Measurements from ENCODE around the gene LDLRAD2. TPM values are rescaled to one million over a fixed set of nuclear protein-coding genes. Genes with fewer than 3 reads are reported as not detected.
A peak's percentile ranks its signal among the peaks of the same experiment; 100 is the strongest.

LDLRAD2 gene
- total and polyA plus RNA-seq, 10 of the 15 experiments (the other 5 are each of a cell fraction or from before 2014, with no cell fraction given), result 0.04 to 0.23 (median 0.11) TPM; not detected in 7

DNA sequence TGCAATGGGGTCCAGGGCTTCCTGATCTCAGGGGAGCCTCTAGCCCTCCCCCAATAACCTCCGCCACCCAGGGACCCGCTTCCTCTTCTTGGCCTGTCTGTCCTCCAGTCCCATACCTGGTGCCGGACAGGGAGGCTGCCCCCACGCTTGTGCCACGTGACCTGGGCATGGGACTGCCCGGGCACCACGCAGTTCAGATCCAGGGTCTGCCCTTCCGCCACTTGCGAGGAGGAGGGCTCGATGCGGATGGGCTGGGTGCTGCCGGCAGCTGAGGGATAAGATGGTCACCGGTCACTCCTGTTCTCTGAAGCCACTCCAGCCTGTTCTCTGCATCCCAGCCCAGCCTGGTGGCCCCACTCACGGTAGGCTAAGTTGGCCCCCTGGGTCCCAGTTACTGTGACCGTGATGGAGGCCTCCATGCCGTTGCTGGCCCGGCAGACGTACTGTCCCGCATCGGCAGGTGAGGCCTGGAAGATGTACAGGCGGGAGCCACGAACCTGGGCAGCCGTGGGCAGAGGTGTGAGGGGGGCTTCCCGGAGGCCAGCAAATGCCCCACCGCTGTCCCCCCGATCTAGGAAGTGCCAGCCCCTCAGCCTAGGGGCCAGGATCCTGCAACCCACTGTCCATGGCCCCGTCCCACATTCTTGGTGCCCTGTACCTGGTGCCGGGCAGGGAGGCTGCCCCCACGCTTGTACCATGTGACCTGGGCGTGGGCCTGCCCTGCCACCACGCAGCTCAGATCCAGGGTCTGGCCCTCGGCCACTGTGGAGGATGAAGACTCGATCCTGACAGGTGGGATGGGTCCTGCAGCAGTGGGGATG is 39.6 kb downstream of the LDLRAD2 start:
- no peak for FAIRE-seq
- CTCF ChIA-PET, result no interaction called here
- no peak for DNase-seq (ENCODE audit: low read depth, low spot score)
- H3K4me1 ChIP-seq (ENCODE audit: control insufficient read depth, insufficient read depth, low read length), result peaks cover 11% of the 10 kb centered on the region
- no peak overlapping the region for H3K4me3 ChIP-seq
- POLR2A ChIA-PET, result interaction anchor here (0.9 kb wide), 1 partner anchor 70 kb away, joined by 4 read pairs; no protein-coding TSS in a partner anchor
- BruUV-seq (replicated peaks), result no TSS peak
- H3K79me2 ChIP-seq (ENCODE audit: control insufficient read depth, insufficient read depth, low read length), result no peaks in the 10 kb centered on the region
- H4K20me1 ChIP-seq (ENCODE audit: control insufficient read depth, insufficient read depth), result no peaks in the 10 kb centered on the region
- H3K27me3 ChIP-seq (replicated peaks in 1 of 2; ENCODE audit: control insufficient read depth in 2 of 2, insufficient read depth in 2 of 2, low read length in 1 of 2), result no peaks in the 10 kb centered on the region
- H3K9me3 ChIP-seq (replicated peaks; ENCODE audit: control insufficient read depth, insufficient read depth, low read length), result no peaks in the 10 kb centered on the region
- RAD21 ChIA-PET (ENCODE audit: unreplicated experiment), result interaction anchor here (0.6 kb wide), 1 partner anchor 70 kb away, joined by 3 read pairs; no protein-coding TSS in a partner anchor
- no peak for ATAC-seq
- H3K27ac ChIP-seq (ENCODE audit: control insufficient read depth, insufficient read depth), result no peak overlapping the region
- intact Hi-C loops (cut with micrococcal nuclease; ENCODE audit: unreplicated experiment) (no loop called here), in situ Hi-C loops (cut with MboI) (no loop called here)
- peak overlapping the region; percentile 59; the same call in 1 of the 2 replicates for H3K4me2 ChIP-seq (ENCODE audit: control insufficient read depth, insufficient read depth)
- H2AFZ ChIP-seq (ENCODE audit: control insufficient read depth, low read depth, low read length), result peak overlapping the region; percentile 8
- TF ChIP-seq ZBED1 (IDR thresholded peaks at IDR 0.05; ENCODE audit: borderline replicate concordance), result no peak
- TF ChIP-seq, protein P1, sequence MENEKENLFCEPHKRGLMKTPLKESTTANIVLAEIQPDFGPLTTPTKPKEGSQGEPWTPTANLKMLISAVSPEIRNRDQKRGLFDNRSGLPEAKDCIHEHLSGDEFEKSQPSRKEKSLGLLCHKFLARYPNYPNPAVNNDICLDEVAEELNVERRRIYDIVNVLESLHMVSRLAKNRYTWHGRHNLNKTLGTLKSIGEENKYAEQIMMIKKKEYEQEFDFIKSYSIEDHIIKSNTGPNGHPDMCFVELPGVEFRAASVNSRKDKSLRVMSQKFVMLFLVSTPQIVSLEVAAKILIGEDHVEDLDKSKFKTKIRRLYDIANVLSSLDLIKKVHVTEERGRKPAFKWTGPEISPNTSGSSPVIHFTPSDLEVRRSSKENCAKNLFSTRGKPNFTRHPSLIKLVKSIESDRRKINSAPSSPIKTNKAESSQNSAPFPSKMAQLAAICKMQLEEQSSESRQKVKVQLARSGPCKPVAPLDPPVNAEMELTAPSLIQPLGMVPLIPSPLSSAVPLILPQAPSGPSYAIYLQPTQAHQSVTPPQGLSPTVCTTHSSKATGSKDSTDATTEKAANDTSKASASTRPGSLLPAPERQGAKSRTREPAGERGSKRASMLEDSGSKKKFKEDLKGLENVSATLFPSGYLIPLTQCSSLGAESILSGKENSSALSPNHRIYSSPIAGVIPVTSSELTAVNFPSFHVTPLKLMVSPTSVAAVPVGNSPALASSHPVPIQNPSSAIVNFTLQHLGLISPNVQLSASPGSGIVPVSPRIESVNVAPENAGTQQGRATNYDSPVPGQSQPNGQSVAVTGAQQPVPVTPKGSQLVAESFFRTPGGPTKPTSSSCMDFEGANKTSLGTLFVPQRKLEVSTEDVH (IDR thresholded peaks at IDR 0.05; ENCODE audit: low read depth, partially characterized antibody), result no peak
- TF ChIP-seq, protein P2, sequence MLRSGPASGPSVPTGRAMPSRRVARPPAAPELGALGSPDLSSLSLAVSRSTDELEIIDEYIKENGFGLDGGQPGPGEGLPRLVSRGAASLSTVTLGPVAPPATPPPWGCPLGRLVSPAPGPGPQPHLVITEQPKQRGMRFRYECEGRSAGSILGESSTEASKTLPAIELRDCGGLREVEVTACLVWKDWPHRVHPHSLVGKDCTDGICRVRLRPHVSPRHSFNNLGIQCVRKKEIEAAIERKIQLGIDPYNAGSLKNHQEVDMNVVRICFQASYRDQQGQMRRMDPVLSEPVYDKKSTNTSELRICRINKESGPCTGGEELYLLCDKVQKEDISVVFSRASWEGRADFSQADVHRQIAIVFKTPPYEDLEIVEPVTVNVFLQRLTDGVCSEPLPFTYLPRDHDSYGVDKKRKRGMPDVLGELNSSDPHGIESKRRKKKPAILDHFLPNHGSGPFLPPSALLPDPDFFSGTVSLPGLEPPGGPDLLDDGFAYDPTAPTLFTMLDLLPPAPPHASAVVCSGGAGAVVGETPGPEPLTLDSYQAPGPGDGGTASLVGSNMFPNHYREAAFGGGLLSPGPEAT (IDR thresholded peaks at IDR 0.05; ENCODE audit: low read depth), result no peak
- TF ChIP-seq CHD4 (IDR thresholded peaks at IDR 0.05), result no peak
- TF ChIP-seq ZNF24 (IDR thresholded peaks at IDR 0.05), result no peak
- TF ChIP-seq, protein P3, sequence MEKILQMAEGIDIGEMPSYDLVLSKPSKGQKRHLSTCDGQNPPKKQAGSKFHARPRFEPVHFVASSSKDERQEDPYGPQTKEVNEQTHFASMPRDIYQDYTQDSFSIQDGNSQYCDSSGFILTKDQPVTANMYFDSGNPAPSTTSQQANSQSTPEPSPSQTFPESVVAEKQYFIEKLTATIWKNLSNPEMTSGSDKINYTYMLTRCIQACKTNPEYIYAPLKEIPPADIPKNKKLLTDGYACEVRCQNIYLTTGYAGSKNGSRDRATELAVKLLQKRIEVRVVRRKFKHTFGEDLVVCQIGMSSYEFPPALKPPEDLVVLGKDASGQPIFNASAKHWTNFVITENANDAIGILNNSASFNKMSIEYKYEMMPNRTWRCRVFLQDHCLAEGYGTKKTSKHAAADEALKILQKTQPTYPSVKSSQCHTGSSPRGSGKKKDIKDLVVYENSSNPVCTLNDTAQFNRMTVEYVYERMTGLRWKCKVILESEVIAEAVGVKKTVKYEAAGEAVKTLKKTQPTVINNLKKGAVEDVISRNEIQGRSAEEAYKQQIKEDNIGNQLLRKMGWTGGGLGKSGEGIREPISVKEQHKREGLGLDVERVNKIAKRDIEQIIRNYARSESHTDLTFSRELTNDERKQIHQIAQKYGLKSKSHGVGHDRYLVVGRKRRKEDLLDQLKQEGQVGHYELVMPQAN (conservative IDR thresholded peaks at IDR 0.05), result no peak
- TF ChIP-seq BHLHE40 (IDR thresholded peaks at IDR 0.05; ENCODE audit: borderline replicate concordance in 1 of 2, low read depth in 2 of 2, low read length in 1 of 2), result no peak
- no peaks in the 10 kb centered on the region for H3K36me3 ChIP-seq (ENCODE audit: control insufficient read depth in 2 of 2, insufficient read depth in 2 of 2, low read length in 1 of 2)
- SMC1A ChIA-PET (ENCODE audit: uncharacterized antibody, unreplicated experiment), result no interaction called here
- 90% methylated on average over 33 of the region's 33 CpGs for WGBS (ENCODE audit: insufficient coverage, insufficient replicate concordance, low lambda C conversion rate, missing lambda C conversion rate)
- H3K9ac ChIP-seq (ENCODE audit: control insufficient read depth, insufficient read depth, low read length), result no peak overlapping the region

All from GM12878 (cell line).